ENCODE data around the gene NSD2. TPM values are rescaled to one million over a fixed set of nuclear protein-coding genes. Genes with fewer than 3 reads are reported as not detected.

The NSD2 gene
- total RNA-seq, 1 donor from 2014 or later = 66.4 TPM

DNA sequence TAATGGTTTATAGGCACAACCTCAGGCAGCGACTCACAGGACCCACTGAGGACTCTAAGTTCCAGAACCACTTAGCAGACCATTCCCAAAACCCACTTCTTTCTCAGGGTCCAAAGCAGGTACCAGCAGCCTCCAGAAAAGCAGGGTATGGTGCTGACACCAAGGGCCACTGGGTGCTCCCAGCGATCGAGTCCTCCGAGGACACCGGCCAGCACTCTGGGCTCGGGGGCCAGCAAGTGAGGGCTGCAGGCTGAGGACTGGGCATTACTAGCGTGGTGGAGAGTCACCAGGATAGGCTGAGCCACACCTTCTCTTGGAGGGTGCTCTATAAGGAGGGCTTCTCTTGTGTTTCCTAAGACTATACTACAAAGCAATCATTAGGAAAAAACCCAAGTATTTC, 34.5 kb upstream of the NSD2 start:
- Mint-ChIP-seq H3K9me3 (ENCODE audit: unreplicated experiment) (no peaks in the 10 kb centered on the region), H3K4me3 (ENCODE audit: unreplicated experiment) (no peak overlapping the region), H3K4me1 (ENCODE audit: unreplicated experiment) (no peaks in the 10 kb centered on the region)

DNA sequence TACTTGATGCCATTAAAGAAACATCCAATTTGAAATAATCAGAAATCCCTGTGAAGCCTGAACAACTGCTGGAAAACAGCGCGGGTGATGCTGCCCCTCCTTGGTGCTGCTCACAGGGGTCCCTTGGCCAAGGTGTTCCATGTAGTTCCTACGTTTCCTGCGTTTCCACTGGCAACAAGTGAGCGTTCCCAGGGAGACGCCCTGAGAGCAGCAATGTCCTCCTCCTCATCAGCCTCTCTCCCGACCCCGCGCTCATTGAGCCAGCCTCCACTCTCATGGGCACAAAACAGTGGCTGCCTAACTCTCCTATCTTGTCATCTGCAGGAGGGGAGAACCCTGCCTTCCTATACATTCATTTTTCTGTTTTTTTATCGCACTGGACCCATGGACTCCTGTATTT, 34.1 kb upstream of the NSD2 start:
- no peak overlapping the region for H3K27ac Mint-ChIP-seq (ENCODE audit: unreplicated experiment)
- peaks cover 28% of the 10 kb centered on the region for H3K36me3 Mint-ChIP-seq (ENCODE audit: unreplicated experiment)
- H3K4me3 Mint-ChIP-seq (ENCODE audit: unreplicated experiment) = no peak overlapping the region
- DNase-seq (ENCODE audit: extremely low spot score, unreplicated experiment) = no peak
- no peaks in the 10 kb centered on the region for H3K9me3 Mint-ChIP-seq (ENCODE audit: unreplicated experiment)
- peaks cover under 1% of the 10 kb centered on the region for H3K4me1 Mint-ChIP-seq (ENCODE audit: unreplicated experiment)
- TF ChIP-seq CTCF (IDR thresholded peaks at IDR 0.05) = no peak
- no peaks in the 10 kb centered on the region for H3K27me3 Mint-ChIP-seq (ENCODE audit: unreplicated experiment)

More for the DNA sequence above, 34.5 kb upstream of the NSD2 start:
- Mint-ChIP-seq H3K36me3 (ENCODE audit: unreplicated experiment) (peaks cover 30% of the 10 kb centered on the region), H3K27me3 (ENCODE audit: unreplicated experiment) (no peaks in the 10 kb centered on the region), H3K27ac (ENCODE audit: unreplicated experiment) (no peak overlapping the region)
- DNase-seq (ENCODE audit: extremely low spot score, unreplicated experiment) = no peak
- TF ChIP-seq CTCF (IDR thresholded peaks at IDR 0.05) = no peak

- Mint-ChIP-seq H3K27me3 (ENCODE audit: unreplicated experiment) (no peaks in the 10 kb centered on the region), H3K4me3 (ENCODE audit: unreplicated experiment) (no peak overlapping the region), H3K36me3 (ENCODE audit: unreplicated experiment) (peaks cover 26% of the 10 kb centered on the region), H3K27ac (ENCODE audit: unreplicated experiment) (no peak overlapping the region), H3K4me1 (ENCODE audit: unreplicated experiment) (peaks cover 21% of the 10 kb centered on the region), H3K9me3 (ENCODE audit: unreplicated experiment) (no peaks in the 10 kb centered on the region)
- TF ChIP-seq CTCF (IDR thresholded peaks at IDR 0.05) = no peak
- no peak for DNase-seq (ENCODE audit: extremely low spot score, unreplicated experiment)
Observed at GRCh38 chr4:1839282-1839681, 31.9 kb upstream of the NSD2 start.

DNA sequence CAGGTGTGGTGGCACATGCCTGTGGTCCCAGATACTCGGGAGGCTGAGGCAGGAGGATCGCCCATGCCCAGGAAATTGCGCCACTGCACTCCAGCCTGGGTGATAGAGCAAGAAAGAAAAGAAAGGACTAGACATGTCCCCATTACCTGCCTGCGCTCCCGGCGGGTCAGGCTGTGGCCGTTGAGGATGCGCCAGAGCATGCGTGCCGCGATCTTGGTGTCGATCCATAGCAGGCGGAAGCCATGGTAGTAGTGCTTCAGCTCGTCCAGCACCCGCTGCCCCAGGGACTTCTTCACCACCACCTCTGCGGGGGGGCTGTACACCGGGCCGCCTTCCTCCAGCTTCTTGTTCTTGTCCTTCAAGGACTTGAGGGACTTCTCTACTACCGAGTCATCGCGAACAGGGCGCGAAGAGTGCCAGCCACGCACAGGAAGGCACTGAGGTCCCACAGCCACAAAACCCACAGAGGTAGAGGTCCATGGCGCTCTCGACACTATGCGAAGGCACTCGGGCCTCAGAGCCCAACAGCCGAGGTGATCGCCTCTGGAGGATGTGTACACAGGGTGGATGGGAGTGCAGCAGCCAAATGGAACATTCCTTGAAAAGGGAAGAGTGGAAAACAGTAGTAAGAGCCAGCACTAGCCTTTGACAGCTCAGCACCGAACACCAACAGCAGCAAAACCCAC, 29.8 kb upstream of the NSD2 start:
- Mint-ChIP-seq H3K36me3 (ENCODE audit: unreplicated experiment) (peaks cover 21% of the 10 kb centered on the region), H3K27me3 (ENCODE audit: unreplicated experiment) (no peaks in the 10 kb centered on the region), H3K27ac (ENCODE audit: unreplicated experiment) (no peak overlapping the region), H3K9me3 (ENCODE audit: unreplicated experiment) (no peaks in the 10 kb centered on the region), H3K4me1 (ENCODE audit: unreplicated experiment) (peaks cover 21% of the 10 kb centered on the region), H3K4me3 (ENCODE audit: unreplicated experiment) (no peak overlapping the region)
- DNase-seq (ENCODE audit: extremely low spot score, unreplicated experiment) = no peak
- no peak for TF ChIP-seq CTCF (IDR thresholded peaks at IDR 0.05)

DNA sequence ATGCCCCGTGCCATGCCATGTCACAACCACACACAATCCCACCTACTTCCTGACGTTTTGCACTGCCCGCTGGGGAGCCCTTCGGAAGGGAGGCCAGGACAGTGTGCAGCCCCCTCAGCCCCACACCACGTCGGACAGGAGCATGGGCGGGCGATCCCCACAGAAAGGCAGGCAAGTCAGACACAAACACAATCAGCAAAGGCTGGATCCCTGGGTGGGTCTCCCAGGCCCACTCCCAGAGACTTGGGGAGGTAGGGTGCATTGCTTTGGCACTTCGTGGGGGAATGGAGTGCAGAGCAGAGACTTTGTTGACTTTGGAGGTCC, 29.3 kb upstream of the NSD2 start:
- H3K9me3 Mint-ChIP-seq (ENCODE audit: unreplicated experiment) = no peaks in the 10 kb centered on the region
- H3K4me3 Mint-ChIP-seq (ENCODE audit: unreplicated experiment) = no peak overlapping the region
- TF ChIP-seq CTCF (IDR thresholded peaks at IDR 0.05) = no peak
- no peak for DNase-seq (ENCODE audit: extremely low spot score, unreplicated experiment)
- H3K4me1 Mint-ChIP-seq (ENCODE audit: unreplicated experiment) = peaks cover 21% of the 10 kb centered on the region
- H3K27me3 Mint-ChIP-seq (ENCODE audit: unreplicated experiment) = no peaks in the 10 kb centered on the region
- no peak overlapping the region for H3K27ac Mint-ChIP-seq (ENCODE audit: unreplicated experiment)
- H3K36me3 Mint-ChIP-seq (ENCODE audit: unreplicated experiment) = peaks cover 26% of the 10 kb centered on the region
